Upper lobe of left lung (tissue), 4 donors: Measurements from ENCODE around the gene RESP18.

Experiments
- EP300 ChIP-seq, 4 donors: sonication (generic); formaldehyde crosslinking; IDR thresholded peaks; one replicate each; pipeline ENCODE4 v1.5.1; 2017; ENCODE audit warnings: antibody characterized with exemption in 4 of 4, control low read depth in 2 of 4
- POLR2A ChIP-seq, 4 donors: fragments of 450-650 bp; IDR thresholded peaks; one replicate each; pipeline ENCODE4 v1.5.1; 2016 to 2017; ENCODE audit warnings: antibody characterized with exemption in 4 of 4, mild to moderate bottlenecking in 2 of 4
- POLR2AphosphoS5 ChIP-seq, 2 donors: sonication (generic); formaldehyde crosslinking; IDR thresholded peaks; one replicate each; pipeline ENCODE4 v1.5.1; 2017; ENCODE audit warnings: antibody characterized with exemption in 2 of 2
- TF ChIP-seq, protein P1 (sequence below), 6 experiments: fragments of 450-650 bp in 4 of 6; fragments of 200-600 bp in 2 of 6; sonication (generic) in 2 of 6; IDR thresholded peaks; one replicate each; pipeline ENCODE4 v1.5.1; 2016 to 2019; ENCODE audit warnings: antibody characterized with exemption in 6 of 6

DNA sequence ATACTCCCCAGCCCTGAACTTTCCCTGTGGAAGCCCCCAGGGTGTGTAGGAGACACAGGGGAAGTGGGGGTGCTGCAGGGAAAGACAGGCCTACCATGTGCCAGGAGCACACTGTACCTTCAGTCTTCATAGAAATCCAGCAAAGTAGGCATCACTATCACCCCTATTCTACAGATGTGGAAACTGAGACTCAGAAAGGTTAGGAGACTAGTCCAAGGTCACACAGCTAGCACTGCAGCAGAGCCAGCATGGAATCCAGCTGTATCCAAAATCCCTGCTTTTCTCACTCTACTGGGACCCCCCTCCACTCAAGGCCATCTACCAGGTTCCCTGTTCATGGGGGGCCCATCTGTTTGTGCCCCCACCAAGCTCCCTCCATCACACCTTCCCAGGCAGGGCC is 48.4 kb upstream of the RESP18 start:
- TF ChIP-seq, protein P1, sequence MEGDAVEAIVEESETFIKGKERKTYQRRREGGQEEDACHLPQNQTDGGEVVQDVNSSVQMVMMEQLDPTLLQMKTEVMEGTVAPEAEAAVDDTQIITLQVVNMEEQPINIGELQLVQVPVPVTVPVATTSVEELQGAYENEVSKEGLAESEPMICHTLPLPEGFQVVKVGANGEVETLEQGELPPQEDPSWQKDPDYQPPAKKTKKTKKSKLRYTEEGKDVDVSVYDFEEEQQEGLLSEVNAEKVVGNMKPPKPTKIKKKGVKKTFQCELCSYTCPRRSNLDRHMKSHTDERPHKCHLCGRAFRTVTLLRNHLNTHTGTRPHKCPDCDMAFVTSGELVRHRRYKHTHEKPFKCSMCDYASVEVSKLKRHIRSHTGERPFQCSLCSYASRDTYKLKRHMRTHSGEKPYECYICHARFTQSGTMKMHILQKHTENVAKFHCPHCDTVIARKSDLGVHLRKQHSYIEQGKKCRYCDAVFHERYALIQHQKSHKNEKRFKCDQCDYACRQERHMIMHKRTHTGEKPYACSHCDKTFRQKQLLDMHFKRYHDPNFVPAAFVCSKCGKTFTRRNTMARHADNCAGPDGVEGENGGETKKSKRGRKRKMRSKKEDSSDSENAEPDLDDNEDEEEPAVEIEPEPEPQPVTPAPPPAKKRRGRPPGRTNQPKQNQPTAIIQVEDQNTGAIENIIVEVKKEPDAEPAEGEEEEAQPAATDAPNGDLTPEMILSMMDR (IDR thresholded peaks at IDR 0.05): no peak
- no peak for TF ChIP-seq EP300 (IDR thresholded peaks at IDR 0.05)
- TF ChIP-seq POLR2AphosphoS5 (IDR thresholded peaks at IDR 0.05): no peak
- no peak for TF ChIP-seq POLR2A (IDR thresholded peaks at IDR 0.05)
